HEK293 (cell line): ENCODE data around the gene SF1.

Experiments used
- CTCF ChIA-PET: fragments of 350-600 bp; formaldehyde crosslinking; extraction: SDS; loops from one replicate; lab custom pipeline; 2021; ENCODE audit warnings: antibody characterized with exemption; lab: Yijun Ruan, JAX
- POLR2A ChIA-PET: fragments of 300-600 bp; formaldehyde crosslinking; extraction: SDS; loops from one replicate; lab custom pipeline; 2020; ENCODE audit warnings: antibody characterized with exemption, inconsistent platforms; lab: Yijun Ruan, JAX
- H3K27ac ChIP-seq: fragments of 200-500 bp; sonication (Bioruptor generic); 2 replicates; pipeline ENCODE4 v1.5.1; 2014; ENCODE audit warnings: low read depth, low read length, control low read depth, inconsistent platforms; ENCODE audit errors: extremely low read depth
- H3K36me3 ChIP-seq, 2 experiments: fragments of 200-500 bp in 1 of 2; sonication (Bioruptor generic) in 1 of 2; 1 replicate in 1 of 2; 2 replicates in 1 of 2; pipeline ENCODE4 v1.5.1; 2014 to 2017; ENCODE audit warnings: inconsistent platforms in 2 of 2, low read length in 2 of 2; ENCODE audit not compliant: control insufficient read depth in 2 of 2, insufficient read depth in 1 of 2
- H3K4me1 ChIP-seq: fragments of 200-500 bp; sonication (Bioruptor generic); 2 replicates; pipeline ENCODE4 v1.5.1; 2014; ENCODE audit warnings: mild to moderate bottlenecking, low read length, inconsistent platforms; ENCODE audit not compliant: control insufficient read depth, insufficient read depth
- H3K4me3 ChIP-seq: 2 replicates; pipeline ENCODE4 v1.5.1; 2011; ENCODE audit warnings: low read depth, mild to moderate bottlenecking, control low read depth, low read length, moderate library complexity
- H3K9me3 ChIP-seq: fragments of 200-500 bp; sonication (Bioruptor generic); 2 replicates; pipeline ENCODE4 v1.5.1; 2014; ENCODE audit warnings: low read depth, low read length, inconsistent platforms; ENCODE audit not compliant: control insufficient read depth, insufficient read depth
- AEBP2 ChIP-seq: fragments of 450-650 bp; formaldehyde crosslinking; IDR thresholded peaks from 2 replicates; pipeline ENCODE4 v1.5.1; 2016; ENCODE audit warnings: missing biosample characterization, missing genetic modification characterization, borderline replicate concordance
- HIC1 ChIP-seq: fragments of 450-650 bp; formaldehyde crosslinking; IDR thresholded peaks from 2 replicates; pipeline ENCODE4 v1.5.1; 2016; ENCODE audit warnings: missing biosample characterization, missing genetic modification characterization
- KLF1 ChIP-seq: fragments of 450-650 bp; formaldehyde crosslinking; IDR thresholded peaks from 2 replicates; pipeline ENCODE4 v1.5.1; 2016; ENCODE audit warnings: missing biosample characterization, missing genetic modification characterization
- PRDM6 ChIP-seq: fragments of 450-650 bp; formaldehyde crosslinking; IDR thresholded peaks from 2 replicates; pipeline ENCODE4 v1.5.1; 2017; ENCODE audit warnings: missing biosample characterization, missing genetic modification characterization
- ZEB2 ChIP-seq: fragments of 450-650 bp; formaldehyde crosslinking; IDR thresholded peaks from 2 replicates; pipeline ENCODE4 v1.5.1; 2016; ENCODE audit warnings: missing biosample characterization, missing genetic modification characterization
- ZNF223 ChIP-seq: fragments of 450-650 bp; formaldehyde crosslinking; IDR thresholded peaks from 2 replicates; pipeline ENCODE4 v1.5.1; 2016; ENCODE audit warnings: missing biosample characterization, missing genetic modification characterization
- ZNF274 ChIP-seq, 2 experiments: fragments of 200-500 bp in 1 of 2; fragments of 450-650 bp in 1 of 2; sonication (Bioruptor generic) in 1 of 2; formaldehyde crosslinking in 1 of 2; IDR thresholded peaks; 2 replicates each; pipeline versions ENCODE4 v1.5.1 to v1.6.1; 2014 to 2016; ENCODE audit warnings: borderline replicate concordance in 1 of 2, inconsistent platforms in 1 of 2, low read length in 1 of 2, missing biosample characterization in 1 of 2, missing genetic modification characterization in 1 of 2
- ZNF398 ChIP-seq: fragments of 450-650 bp; formaldehyde crosslinking; IDR thresholded peaks from 2 replicates; pipeline ENCODE4 v1.5.1; 2017; ENCODE audit warnings: missing biosample characterization, missing genetic modification characterization
- ZNF600 ChIP-seq: fragments of 450-650 bp; formaldehyde crosslinking; IDR thresholded peaks from 2 replicates; pipeline ENCODE4 v1.5.1; 2016; ENCODE audit warnings: missing biosample characterization, missing genetic modification characterization
- ZNF623 ChIP-seq: fragments of 450-650 bp; formaldehyde crosslinking; IDR thresholded peaks from 2 replicates; pipeline ENCODE4 v1.5.1; 2016; ENCODE audit warnings: missing biosample characterization, missing genetic modification characterization

The SF1 gene

GRCh38 chr11:64742889-64743590 lies 35.3 kb downstream of the SF1 start (continued):
- TF ChIP-seq HIC1 (tag by site-specific recombination) (no peak), ZEB2 (peak; percentile 46; the same call in 1 of the 2 replicates), PRDM6 (tag by site-specific recombination) (no peak)

- ChIA-PET CTCF (interaction anchor here (0.7 to 4.6 kb wide), 13 partner anchors 9 to 851 kb away, joined by 3 to 31 read pairs (median 4); no protein-coding TSS in a partner anchor), POLR2A (interaction anchor here (1.0 kb wide), 1 partner anchor 36 kb away, joined by 3 read pairs; the partner anchor contains the start of gene SF1)
- H3K27ac ChIP-seq = no peak overlapping the region
- H3K4me1 ChIP-seq = no peaks in the 10 kb centered on the region
- no peaks in the 10 kb centered on the region for H3K36me3 ChIP-seq
- TF ChIP-seq KLF1 (peak; percentile 54; the same call in 1 of the 2 replicates), ZNF600 (tag by site-specific recombination) (0 out of 2 replicates have a peak, but pooled peaks have one; percentile 38), ZNF623 (no peak)
- no peaks in the 10 kb centered on the region for H3K9me3 ChIP-seq
- peak overlapping the region; percentile 30 for H3K4me3 ChIP-seq
Observed at GRCh38 chr11:64742087-64742888, 36.1 kb downstream of the SF1 start.

GRCh38 chr11:64741375-64742086 lies 36.8 kb downstream of the SF1 start:
- CTCF ChIA-PET = interaction anchor here (0.7 to 4.6 kb wide), 10 partner anchors 8 to 394 kb away, joined by 3 to 31 read pairs (median 4); no protein-coding TSS in a partner anchor
- TF ChIP-seq ZNF223 (tag by site-specific recombination) (no peak), AEBP2 (tag by site-specific recombination) (no peak), ZNF274 (IDR thresholded peaks at IDR 0.05; ENCODE audit: low read length) (no peak), ZNF274 (tag by site-specific recombination; IDR thresholded peaks at IDR 0.05; ENCODE audit: borderline replicate concordance) (no peak), ZNF398 (no peak)
- Histone ChIP-seq H3K9me3 (no peaks in the 10 kb centered on the region), H3K36me3 (no peaks in the 10 kb centered on the region), H3K27ac (no peak overlapping the region), H3K4me3 (no peak overlapping the region), H3K4me1 (no peaks in the 10 kb centered on the region)
- POLR2A ChIA-PET = interaction anchor here (0.9 kb wide), 2 partner anchors 20 to 37 kb away, joined by 3 read pairs; partner anchors contain the start of gene SF1
